ENCODE results near the gene TP53RK. TPM values are rescaled to one million over a fixed set of nuclear protein-coding genes. Genes with fewer than 3 reads are reported as not detected.

The TP53RK gene
- total and polyA plus RNA-seq, 2 of the 13 experiments (the other 11 are each of a cell fraction or from before 2014, with no cell fraction given), result 12.9 to 25.5 TPM

DNA sequence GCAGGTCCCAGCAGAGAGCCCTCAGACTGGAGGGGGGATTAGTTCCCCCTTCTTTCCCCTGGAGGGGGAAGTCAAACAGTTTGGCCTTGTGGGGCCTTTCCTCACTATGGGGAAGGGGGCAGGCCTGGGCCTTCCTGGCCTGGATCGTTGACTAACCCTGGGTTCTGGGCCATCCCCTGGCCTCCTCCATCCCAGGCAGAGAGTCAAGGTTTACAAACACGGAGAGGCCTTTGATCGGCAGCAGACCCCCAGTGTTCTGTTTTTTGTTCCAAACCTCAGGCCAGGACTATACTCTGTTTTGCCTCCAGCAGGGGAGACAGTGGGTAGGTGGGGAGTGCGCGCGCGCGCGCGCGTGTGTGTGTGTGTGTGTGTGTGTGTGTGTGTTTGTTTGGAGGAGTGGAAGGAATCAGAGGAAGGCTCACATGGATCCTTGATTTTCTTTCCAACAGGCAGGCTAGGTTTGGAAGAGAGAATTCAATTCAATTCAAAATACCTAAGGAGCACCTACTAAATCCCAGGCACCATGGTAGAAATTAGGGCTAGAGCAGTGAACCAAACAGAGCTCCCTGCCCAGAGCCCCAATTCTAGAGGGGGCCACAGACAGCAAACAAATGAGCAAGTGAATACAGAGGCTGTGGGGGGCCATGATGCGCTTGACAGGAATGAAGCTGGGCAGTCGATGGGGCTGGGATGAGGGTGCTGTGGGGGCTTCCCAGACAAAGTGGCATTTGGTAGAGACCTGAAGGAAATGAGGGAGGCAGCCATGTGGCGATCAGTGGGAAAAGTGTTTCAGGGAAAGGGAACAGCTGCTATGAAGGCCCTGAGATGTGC, 14.8 kb downstream of the TP53RK start (continued):
- TF ChIP-seq ATF7 (IDR thresholded peaks at IDR 0.05), result peak; percentile 9; the same call in 1 of the 2 replicates
- TF ChIP-seq ATF7 (CRISPR knock-in tag; IDR thresholded peaks at IDR 0.05), result peak; percentile 77
- TF ChIP-seq, protein P1, sequence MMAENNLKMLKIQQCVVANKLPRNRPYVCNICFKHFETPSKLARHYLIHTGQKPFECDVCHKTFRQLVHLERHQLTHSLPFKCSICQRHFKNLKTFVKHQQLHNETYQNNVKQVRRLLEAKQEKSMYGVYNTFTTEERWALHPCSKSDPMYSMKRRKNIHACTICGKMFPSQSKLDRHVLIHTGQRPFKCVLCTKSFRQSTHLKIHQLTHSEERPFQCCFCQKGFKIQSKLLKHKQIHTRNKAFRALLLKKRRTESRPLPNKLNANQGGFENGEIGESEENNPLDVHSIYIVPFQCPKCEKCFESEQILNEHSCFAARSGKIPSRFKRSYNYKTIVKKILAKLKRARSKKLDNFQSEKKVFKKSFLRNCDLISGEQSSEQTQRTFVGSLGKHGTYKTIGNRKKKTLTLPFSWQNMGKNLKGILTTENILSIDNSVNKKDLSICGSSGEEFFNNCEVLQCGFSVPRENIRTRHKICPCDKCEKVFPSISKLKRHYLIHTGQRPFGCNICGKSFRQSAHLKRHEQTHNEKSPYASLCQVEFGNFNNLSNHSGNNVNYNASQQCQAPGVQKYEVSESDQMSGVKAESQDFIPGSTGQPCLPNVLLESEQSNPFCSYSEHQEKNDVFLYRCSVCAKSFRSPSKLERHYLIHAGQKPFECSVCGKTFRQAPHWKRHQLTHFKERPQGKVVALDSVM (CRISPR knock-in tag; IDR thresholded peaks at IDR 0.05), result peak; percentile 69; the same call in 1 of the 2 replicates
- peak; percentile 80 for TF ChIP-seq MLX (CRISPR knock-in tag; IDR thresholded peaks at IDR 0.05)
- TF ChIP-seq MAF1 (CRISPR knock-in tag; IDR thresholded peaks at IDR 0.05; ENCODE audit: borderline replicate concordance), result no peak
- peak; percentile 66 for TF ChIP-seq POLR2G (IDR thresholded peaks at IDR 0.05; ENCODE audit: low read depth, low read length)
- peak; percentile 66 for TF ChIP-seq ZFP1 (CRISPR knock-in tag; IDR thresholded peaks at IDR 0.05)
- no peak; the same call in 1 of the 2 replicates for TF ChIP-seq ZNF253 (CRISPR knock-in tag; IDR thresholded peaks at IDR 0.05; ENCODE audit: borderline replicate concordance)
- peak; percentile 90 for TF ChIP-seq FOXP4 (CRISPR knock-in tag; IDR thresholded peaks at IDR 0.05)
- TF ChIP-seq ZSCAN9 (CRISPR knock-in tag; IDR thresholded peaks at IDR 0.05; ENCODE audit: borderline replicate concordance), result peak; percentile 91; the same call in 1 of the 2 replicates
- no peak for TF ChIP-seq ZNF800 (CRISPR knock-in tag; IDR thresholded peaks at IDR 0.05)
- peak; percentile 46; the same call in 1 of the 2 replicates for TF ChIP-seq ZNF580 (CRISPR knock-in tag; IDR thresholded peaks at IDR 0.05; ENCODE audit: borderline replicate concordance, low read depth)
- TF ChIP-seq ZBTB39 (CRISPR knock-in tag; IDR thresholded peaks at IDR 0.05), result 0 out of 2 replicates have a peak, but pooled peaks have one; percentile 53
- peak; percentile 78 for TF ChIP-seq U2AF1 (optimal IDR thresholded peaks at IDR 0.05; ENCODE audit: low read depth, low read length)
- no peak for TF ChIP-seq ZBTB8A (CRISPR knock-in tag; IDR thresholded peaks at IDR 0.05; ENCODE audit: borderline replicate concordance, low read depth)
- no peak for TF ChIP-seq NPAS2 (CRISPR knock-in tag; IDR thresholded peaks at IDR 0.05; ENCODE audit: borderline replicate concordance)
- no peak for TF ChIP-seq ZNF383 (CRISPR knock-in tag; IDR thresholded peaks at IDR 0.05; ENCODE audit: borderline replicate concordance)
- TF ChIP-seq FIP1L1 (IDR thresholded peaks at IDR 0.05; ENCODE audit: borderline replicate concordance, insufficient read depth, low read depth, low read length), result no peak
- TF ChIP-seq ZNF317 (CRISPR knock-in tag; IDR thresholded peaks at IDR 0.05), result peak; percentile 84
- peak; percentile 97 for TF ChIP-seq NCOA2 (CRISPR knock-in tag; IDR thresholded peaks at IDR 0.05)

Measured in HepG2 (cell line).